AG09309 (cell line): ENCODE measurements around the gene STK26.

Experiments used
- DNase-seq: peaks from one replicate; pipeline ENCODE4 v3.0.0-alpha.2; 2010; ENCODE audit warnings: low read depth
- H3K4me3 ChIP-seq: 2 replicates; pipeline ENCODE4 v1.5.1; 2011; ENCODE audit warnings: mild to moderate bottlenecking, low read depth, low read length, moderate library complexity; ENCODE audit not compliant: control insufficient read depth
- CTCF ChIP-seq: IDR thresholded peaks from 2 replicates; pipeline ENCODE4 v1.5.1; 2011; ENCODE audit warnings: mild to moderate bottlenecking, low read depth, low read length, inconsistent platforms; ENCODE audit not compliant: insufficient read depth, control insufficient read depth; ENCODE audit errors: missing control alignments

The STK26 gene

GRCh38 chrX:132119821-132120515 lies 96.9 kb downstream of the STK26 start:
- H3K4me3 ChIP-seq = no peak overlapping the region
- no peak for TF ChIP-seq CTCF
- DNase-seq = no peak

- no peak for TF ChIP-seq CTCF
These were observed 97.8 kb downstream of the STK26 start for GRCh38 chrX:132120913-132121312.

More at GRCh38 chrX:132120913-132121312, 97.8 kb downstream of the STK26 start:
- no peak overlapping the region for H3K4me3 ChIP-seq
- DNase-seq = no peak
